ENCODE measurements around the gene LKAAEAR1.

DNA sequence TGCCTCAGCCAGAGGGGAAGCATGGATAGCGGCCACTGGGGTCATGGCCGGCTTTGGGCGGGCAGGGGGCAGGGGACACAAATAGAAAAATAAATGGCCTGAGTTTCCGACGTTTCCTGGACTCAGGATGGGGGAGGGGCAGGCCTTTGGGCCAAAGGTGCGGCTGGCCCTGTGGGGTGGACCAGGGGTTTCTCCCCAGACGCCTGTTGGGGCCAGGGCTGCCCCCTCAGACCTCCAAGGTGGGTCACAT, 27.6 kb downstream of the LKAAEAR1 start:
- TF ChIP-seq CTCF (IDR thresholded peaks at IDR 0.05) (no peak), GABPB1 (CRISPR knock-in tag; IDR thresholded peaks at IDR 0.05) (no peak), TEAD4 (CRISPR knock-in tag; IDR thresholded peaks at IDR 0.05) (no peak), ZSCAN18 (CRISPR knock-in tag; IDR thresholded peaks at IDR 0.05) (no peak), PRRX2 (CRISPR knock-in tag; IDR thresholded peaks at IDR 0.05) (no peak)
- TF ChIP-seq, protein P1, sequence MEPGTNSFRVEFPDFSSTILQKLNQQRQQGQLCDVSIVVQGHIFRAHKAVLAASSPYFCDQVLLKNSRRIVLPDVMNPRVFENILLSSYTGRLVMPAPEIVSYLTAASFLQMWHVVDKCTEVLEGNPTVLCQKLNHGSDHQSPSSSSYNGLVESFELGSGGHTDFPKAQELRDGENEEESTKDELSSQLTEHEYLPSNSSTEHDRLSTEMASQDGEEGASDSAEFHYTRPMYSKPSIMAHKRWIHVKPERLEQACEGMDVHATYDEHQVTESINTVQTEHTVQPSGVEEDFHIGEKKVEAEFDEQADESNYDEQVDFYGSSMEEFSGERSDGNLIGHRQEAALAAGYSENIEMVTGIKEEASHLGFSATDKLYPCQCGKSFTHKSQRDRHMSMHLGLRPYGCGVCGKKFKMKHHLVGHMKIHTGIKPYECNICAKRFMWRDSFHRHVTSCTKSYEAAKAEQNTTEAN (CRISPR knock-in tag; IDR thresholded peaks at IDR 0.05) = no peak
- TF ChIP-seq, protein P2, sequence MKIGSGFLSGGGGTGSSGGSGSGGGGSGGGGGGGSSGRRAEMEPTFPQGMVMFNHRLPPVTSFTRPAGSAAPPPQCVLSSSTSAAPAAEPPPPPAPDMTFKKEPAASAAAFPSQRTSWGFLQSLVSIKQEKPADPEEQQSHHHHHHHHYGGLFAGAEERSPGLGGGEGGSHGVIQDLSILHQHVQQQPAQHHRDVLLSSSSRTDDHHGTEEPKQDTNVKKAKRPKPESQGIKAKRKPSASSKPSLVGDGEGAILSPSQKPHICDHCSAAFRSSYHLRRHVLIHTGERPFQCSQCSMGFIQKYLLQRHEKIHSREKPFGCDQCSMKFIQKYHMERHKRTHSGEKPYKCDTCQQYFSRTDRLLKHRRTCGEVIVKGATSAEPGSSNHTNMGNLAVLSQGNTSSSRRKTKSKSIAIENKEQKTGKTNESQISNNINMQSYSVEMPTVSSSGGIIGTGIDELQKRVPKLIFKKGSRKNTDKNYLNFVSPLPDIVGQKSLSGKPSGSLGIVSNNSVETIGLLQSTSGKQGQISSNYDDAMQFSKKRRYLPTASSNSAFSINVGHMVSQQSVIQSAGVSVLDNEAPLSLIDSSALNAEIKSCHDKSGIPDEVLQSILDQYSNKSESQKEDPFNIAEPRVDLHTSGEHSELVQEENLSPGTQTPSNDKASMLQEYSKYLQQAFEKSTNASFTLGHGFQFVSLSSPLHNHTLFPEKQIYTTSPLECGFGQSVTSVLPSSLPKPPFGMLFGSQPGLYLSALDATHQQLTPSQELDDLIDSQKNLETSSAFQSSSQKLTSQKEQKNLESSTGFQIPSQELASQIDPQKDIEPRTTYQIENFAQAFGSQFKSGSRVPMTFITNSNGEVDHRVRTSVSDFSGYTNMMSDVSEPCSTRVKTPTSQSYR (CRISPR knock-in tag; IDR thresholded peaks at IDR 0.05) = no peak

Data from WTC11 (cell line).